ENCODE data around the gene GALNT14.

- TF ChIP-seq EZH2phosphoT487 (IDR thresholded peaks at IDR 0.05; ENCODE audit: borderline replicate concordance) (no peak), CTCF (conservative IDR thresholded peaks at IDR 0.05; ENCODE audit: low read length) (no peak)
Observed at GRCh38 chr2:30950339-30950738, 187.9 kb downstream of the GALNT14 start.
